Spleen (tissue), 7 donors: ENCODE results near the gene GLDN.

ENCODE experiments used
- CTCF ChIP-seq, 11 experiments: fragments of 200-600 bp in 7 of 11; fragments of 450-650 bp in 4 of 11; sonication (generic) in 4 of 11; IDR thresholded peaks in 8 of 11; conservative IDR thresholded peaks in 3 of 11; 1 replicate in 7 of 11; 2 replicates in 4 of 11; pipeline versions ENCODE4 v1.4.0 to v1.8.0; 2016 to 2021; ENCODE audit warnings: antibody characterized with exemption in 11 of 11, inconsistent platforms in 4 of 11, mild to moderate bottlenecking in 1 of 11
- POLR2A ChIP-seq, 3 donors: fragments of 450-650 bp; IDR thresholded peaks; one replicate each; pipeline ENCODE4 v1.5.1; 2017; ENCODE audit warnings: antibody characterized with exemption in 3 of 3, mild to moderate bottlenecking in 1 of 3
- donor health status: DM: no; HTN: no; CAD: no; lungs with moderate emphysema.
- donor health status: DM: no; HTN: no; CAD: no.
- donor health status: DM: no; HTN: no; CAD: no.

- TF ChIP-seq POLR2A (IDR thresholded peaks at IDR 0.05), result no peak
- no peak for TF ChIP-seq CTCF (IDR thresholded peaks at IDR 0.05 in 8 of 11, conservative IDR thresholded peaks at IDR 0.05 in 3 of 11)
Measured at GRCh38 chr15:51307811-51308210, 33.6 kb upstream of the GLDN start.
